GM10266 (cell line): ENCODE results near the gene RBM6.

ENCODE experiments used
- DNase-seq: peaks from one replicate; pipeline ENCODE4 v3.0.0; 2012; ENCODE audit errors: extremely low spot score
- CTCF ChIP-seq: IDR thresholded peaks from 2 replicates; pipeline ENCODE4 v1.5.1; 2012; ENCODE audit warnings: mild to moderate bottlenecking, low read depth; ENCODE audit not compliant: control insufficient read depth, insufficient read depth; ENCODE audit errors: missing control alignments

RBM6 gene

GRCh38 chr3:49994476-49994875 is 54.5 kb downstream of the RBM6 start:
- no peak for TF ChIP-seq CTCF
- DNase-seq: no peak

GRCh38 chr3:49996016-49996415 is 56.1 kb downstream of the RBM6 start:
- no peak for DNase-seq
- no peak for TF ChIP-seq CTCF

- DNase-seq: no peak
- no peak for TF ChIP-seq CTCF
These were observed 57.9 kb downstream of the RBM6 start for GRCh38 chr3:49997862-49998261.

- no peak for DNase-seq
- no peak for TF ChIP-seq CTCF
These were observed 58.4 kb downstream of the RBM6 start for GRCh38 chr3:49998326-49998725.

GRCh38 chr3:50001511-50001910 is 61.6 kb downstream of the RBM6 start:
- DNase-seq: no peak
- TF ChIP-seq CTCF: no peak

- DNase-seq: no peak
- TF ChIP-seq CTCF: no peak
These were observed 63.3 kb downstream of the RBM6 start for GRCh38 chr3:50003216-50003615.

GRCh38 chr3:50003824-50004223 is 63.9 kb downstream of the RBM6 start:
- TF ChIP-seq CTCF: no peak

More at GRCh38 chr3:50003824-50004223, 63.9 kb downstream of the RBM6 start:
- no peak for DNase-seq
